GM12891 (cell line): ENCODE measurements around the gene RPH3AL.
"Not testable (repeated sequence)": the region's sequence is repeated elsewhere in the genome, so short reads cannot be mapped to it uniquely, and the experiment has no call there.

ENCODE experiments used
- POLR2A ChIP-seq: IDR thresholded peaks from 2 replicates; pipeline ENCODE4 v1.6.1; 2011; ENCODE audit warnings: low read depth, low read length, control low read depth
- POLR2AphosphoS5 ChIP-seq: IDR thresholded peaks from 2 replicates; pipeline ENCODE4 v1.6.1; 2011; ENCODE audit warnings: low read depth, low read length, control low read depth
- SPI1 ChIP-seq: IDR thresholded peaks from 2 replicates; pipeline ENCODE4 v1.6.1; 2011; ENCODE audit warnings: low read depth, low read length, control low read depth
- TAF1 ChIP-seq: IDR thresholded peaks from 2 replicates; pipeline ENCODE4 v1.6.1; 2011; ENCODE audit warnings: low read depth, low read length, control low read depth

DNA sequence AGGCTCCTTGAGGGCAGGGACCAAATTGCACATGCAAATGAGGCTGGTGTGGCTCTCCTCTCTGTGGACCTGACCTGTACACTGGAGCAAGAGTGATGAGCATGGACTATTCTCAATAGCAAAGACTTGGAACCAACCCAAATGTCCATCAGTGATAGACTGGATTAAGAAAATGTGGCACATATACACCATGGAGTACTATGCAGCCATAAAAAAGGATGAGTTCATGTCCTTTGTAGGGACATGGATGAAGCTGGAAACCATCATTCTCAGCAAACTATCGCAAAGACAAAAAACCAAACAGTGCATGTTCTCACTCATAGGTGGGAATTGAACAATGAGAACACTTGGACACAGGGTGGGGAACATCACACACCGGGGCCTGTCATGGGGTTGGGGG, 128.0 kb downstream of the RPH3AL start:
- TF ChIP-seq POLR2AphosphoS5, POLR2A, SPI1, TAF1: not testable (repeated sequence)
